Tibial nerve (tissue), 4 donors: Measurements from ENCODE around the gene ADD3. TPM values are rescaled to one million over a fixed set of nuclear protein-coding genes. Genes with fewer than 3 reads are reported as not detected.

Source experiments
- DNase-seq, 2 donors: peaks; one replicate each; pipeline ENCODE4 v3.0.0-alpha.2; 2019; ENCODE audit warnings: low spot score in 2 of 2
- H3K27ac ChIP-seq, 4 donors: fragments of 200-600 bp; sonication (generic) in 3 of 4; one replicate each; pipeline ENCODE4 v1.5.1; 2017 to 2019; ENCODE audit warnings: mild to moderate bottlenecking in 1 of 4
- H3K27me3 ChIP-seq, 2 donors: fragments of 200-600 bp; sonication (generic) in 1 of 2; one replicate each; pipeline versions ENCODE4 v1.5.1 to v1.6.0; 2017 to 2019
- H3K36me3 ChIP-seq, 3 donors: fragments of 200-600 bp; sonication (generic); one replicate each; pipeline ENCODE4 v1.5.1; 2018 to 2019
- H3K4me1 ChIP-seq, 4 donors: fragments of 200-600 bp; sonication (generic) in 3 of 4; one replicate each; pipeline ENCODE4 v1.5.1; 2017 to 2019
- H3K4me3 ChIP-seq, 4 donors: fragments of 200-600 bp; sonication (generic) in 3 of 4; one replicate each; pipeline ENCODE4 v1.5.1; 2017 to 2019; ENCODE audit warnings: mild to moderate bottlenecking in 1 of 4, moderate library complexity in 1 of 4
- H3K9me3 ChIP-seq, 4 donors: fragments of 200-600 bp; sonication (generic) in 3 of 4; one replicate each; pipeline ENCODE4 v1.5.1; 2017 to 2019
- EP300 ChIP-seq, 2 donors: sonication (generic); formaldehyde crosslinking; IDR thresholded peaks; one replicate each; pipeline ENCODE4 v1.6.1; 2017; ENCODE audit warnings: antibody characterized with exemption in 2 of 2, mild to moderate bottlenecking in 1 of 2
- POLR2A ChIP-seq, 2 donors: fragments of 450-650 bp; IDR thresholded peaks; one replicate each; pipeline ENCODE4 v1.6.1; 2017; ENCODE audit warnings: antibody characterized with exemption in 2 of 2, mild to moderate bottlenecking in 2 of 2, moderate library complexity in 2 of 2
- WGBS, 2 donors: methylation state at CpG; one replicate each; pipeline ENCODE4 v1.1.5; 2018; 5-methylcytosine and 5-hydroxymethylcytosine counted together
- total RNA-seq, 4 donors: library from RNA; depleted of rRNA; stranded (reverse); fragments of >200 nt; gene quantifications; one replicate each; pipeline ENCODE4 v1.1.0, GENCODE V29; 2016
- TF ChIP-seq, protein P1 (sequence below), 5 experiments: fragments of 200-600 bp in 3 of 5; fragments of 450-650 bp in 2 of 5; sonication (generic) in 3 of 5; IDR thresholded peaks; one replicate each; pipeline ENCODE4 v1.5.1; 2016 to 2019; ENCODE audit warnings: antibody characterized with exemption in 5 of 5, mild to moderate bottlenecking in 3 of 5, moderate library complexity in 2 of 5

The ADD3 gene, protein sequence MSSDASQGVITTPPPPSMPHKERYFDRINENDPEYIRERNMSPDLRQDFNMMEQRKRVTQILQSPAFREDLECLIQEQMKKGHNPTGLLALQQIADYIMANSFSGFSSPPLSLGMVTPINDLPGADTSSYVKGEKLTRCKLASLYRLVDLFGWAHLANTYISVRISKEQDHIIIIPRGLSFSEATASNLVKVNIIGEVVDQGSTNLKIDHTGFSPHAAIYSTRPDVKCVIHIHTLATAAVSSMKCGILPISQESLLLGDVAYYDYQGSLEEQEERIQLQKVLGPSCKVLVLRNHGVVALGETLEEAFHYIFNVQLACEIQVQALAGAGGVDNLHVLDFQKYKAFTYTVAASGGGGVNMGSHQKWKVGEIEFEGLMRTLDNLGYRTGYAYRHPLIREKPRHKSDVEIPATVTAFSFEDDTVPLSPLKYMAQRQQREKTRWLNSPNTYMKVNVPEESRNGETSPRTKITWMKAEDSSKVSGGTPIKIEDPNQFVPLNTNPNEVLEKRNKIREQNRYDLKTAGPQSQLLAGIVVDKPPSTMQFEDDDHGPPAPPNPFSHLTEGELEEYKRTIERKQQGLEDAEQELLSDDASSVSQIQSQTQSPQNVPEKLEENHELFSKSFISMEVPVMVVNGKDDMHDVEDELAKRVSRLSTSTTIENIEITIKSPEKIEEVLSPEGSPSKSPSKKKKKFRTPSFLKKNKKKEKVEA
- total RNA-seq: 100 to 1,000 TPM; 208 to 639 (median 443) TPM

DNA sequence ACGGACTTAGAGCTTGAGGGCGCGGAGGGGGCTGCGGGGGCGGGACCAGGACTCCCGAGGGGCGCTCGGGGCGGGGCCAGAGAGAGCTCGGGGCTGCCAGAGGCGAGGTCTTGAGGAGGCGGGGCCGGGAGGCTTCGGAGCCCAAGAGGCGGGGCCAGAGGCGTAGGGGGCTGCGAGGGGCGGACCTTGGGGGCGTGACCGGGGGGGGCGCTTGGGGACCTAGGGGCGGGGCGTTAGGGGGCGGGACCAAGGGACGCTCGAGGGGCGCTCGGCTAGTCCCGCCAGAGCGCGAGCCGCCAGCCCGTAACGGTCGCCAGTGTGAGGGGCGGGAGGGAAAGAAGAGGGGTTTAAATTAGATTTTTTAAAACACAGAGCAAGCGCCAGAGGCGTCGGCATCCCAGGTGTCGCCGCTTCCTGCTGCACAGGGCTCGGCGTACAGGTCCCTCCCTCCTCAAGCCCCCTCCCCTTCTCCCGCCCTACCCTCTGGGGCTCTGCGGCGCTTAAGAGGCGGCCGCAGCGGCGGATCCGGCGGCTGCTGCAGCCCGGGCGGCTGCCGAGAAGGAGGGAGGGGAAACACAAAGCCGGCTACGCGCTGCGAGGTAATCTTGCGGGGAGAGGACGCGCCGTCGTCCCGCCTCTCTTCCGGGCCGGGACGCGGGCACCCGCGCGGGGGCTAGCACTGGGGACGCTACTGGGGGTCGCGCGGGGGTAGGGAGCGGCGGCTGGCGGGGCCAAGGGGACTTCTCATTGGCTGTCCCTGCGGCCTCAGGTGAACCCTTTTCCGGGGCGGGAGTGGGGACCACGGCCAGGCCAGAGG, at the start of gene ADD3:
ADD3 (plus strand) TSS at position 284 of the 817 bp plus-strand sequence. CDS start 92,670 bp downstream, outside the sequence.
- peaks cover 0 to 61% (median 23%) of the 10 kb centered on the region in 4 donors for H3K4me1 ChIP-seq
- peak within 1 kb of the TSS; percentile 92 to 96 (median 93) for H3K27ac ChIP-seq
- TF ChIP-seq POLR2A (IDR thresholded peaks at IDR 0.05): peak; percentile 31 to 69
- peak in 1 of 2 donors; percentile 88 for TF ChIP-seq EP300 (IDR thresholded peaks at IDR 0.05)
- TF ChIP-seq, protein P1, sequence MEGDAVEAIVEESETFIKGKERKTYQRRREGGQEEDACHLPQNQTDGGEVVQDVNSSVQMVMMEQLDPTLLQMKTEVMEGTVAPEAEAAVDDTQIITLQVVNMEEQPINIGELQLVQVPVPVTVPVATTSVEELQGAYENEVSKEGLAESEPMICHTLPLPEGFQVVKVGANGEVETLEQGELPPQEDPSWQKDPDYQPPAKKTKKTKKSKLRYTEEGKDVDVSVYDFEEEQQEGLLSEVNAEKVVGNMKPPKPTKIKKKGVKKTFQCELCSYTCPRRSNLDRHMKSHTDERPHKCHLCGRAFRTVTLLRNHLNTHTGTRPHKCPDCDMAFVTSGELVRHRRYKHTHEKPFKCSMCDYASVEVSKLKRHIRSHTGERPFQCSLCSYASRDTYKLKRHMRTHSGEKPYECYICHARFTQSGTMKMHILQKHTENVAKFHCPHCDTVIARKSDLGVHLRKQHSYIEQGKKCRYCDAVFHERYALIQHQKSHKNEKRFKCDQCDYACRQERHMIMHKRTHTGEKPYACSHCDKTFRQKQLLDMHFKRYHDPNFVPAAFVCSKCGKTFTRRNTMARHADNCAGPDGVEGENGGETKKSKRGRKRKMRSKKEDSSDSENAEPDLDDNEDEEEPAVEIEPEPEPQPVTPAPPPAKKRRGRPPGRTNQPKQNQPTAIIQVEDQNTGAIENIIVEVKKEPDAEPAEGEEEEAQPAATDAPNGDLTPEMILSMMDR (IDR thresholded peaks at IDR 0.05): peak in 1 of 5 experiments; percentile 5
- H3K36me3 ChIP-seq: no peaks in the 10 kb centered on the region
- H3K4me3 ChIP-seq: peak within 1 kb of the TSS; percentile 75 to 92 (median 82)
- no peaks in the 10 kb centered on the region for H3K27me3 ChIP-seq
- 0% methylated on average over 17 to 71 of the region's 83 CpGs for WGBS, 2 donors
- DNase-seq: peak; percentile 89 to 94
- H3K9me3 ChIP-seq: no peaks in the 10 kb centered on the region

DNA sequence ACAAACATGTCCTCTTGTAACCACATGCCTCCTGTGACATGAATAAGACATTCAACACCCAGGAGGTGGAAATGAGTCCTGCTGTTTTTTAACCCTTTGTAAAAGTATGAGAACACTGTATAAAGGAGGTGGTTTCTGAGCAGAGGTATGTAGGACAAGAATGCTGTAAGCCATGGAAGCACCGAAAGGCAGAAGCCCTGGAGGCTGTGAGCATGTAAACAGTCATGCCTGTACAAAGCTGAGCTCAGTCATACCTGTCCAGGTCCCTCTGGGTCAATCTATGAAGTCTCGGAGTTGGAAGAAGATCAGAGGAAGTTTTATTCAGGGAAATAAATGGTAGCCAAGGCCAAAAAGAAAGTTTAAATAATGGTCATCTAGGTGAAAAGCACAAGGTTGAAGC, 49.7 kb upstream of the ADD3 start:
- Histone ChIP-seq H3K27me3 (no peaks in the 10 kb centered on the region), H3K27ac (no peak overlapping the region), H3K4me1 (peaks cover 0 to 49% (median 7%) of the 10 kb centered on the region in 4 donors), H3K4me3 (no peak overlapping the region), H3K9me3 (no peaks in the 10 kb centered on the region), H3K36me3 (no peaks in the 10 kb centered on the region)
- WGBS, 2 donors: 80 to 91% methylated on average over 2 of the region's 2 CpGs
- TF ChIP-seq EP300 (IDR thresholded peaks at IDR 0.05) (no peak), POLR2A (IDR thresholded peaks at IDR 0.05) (no peak)
- no peak for DNase-seq

DNA sequence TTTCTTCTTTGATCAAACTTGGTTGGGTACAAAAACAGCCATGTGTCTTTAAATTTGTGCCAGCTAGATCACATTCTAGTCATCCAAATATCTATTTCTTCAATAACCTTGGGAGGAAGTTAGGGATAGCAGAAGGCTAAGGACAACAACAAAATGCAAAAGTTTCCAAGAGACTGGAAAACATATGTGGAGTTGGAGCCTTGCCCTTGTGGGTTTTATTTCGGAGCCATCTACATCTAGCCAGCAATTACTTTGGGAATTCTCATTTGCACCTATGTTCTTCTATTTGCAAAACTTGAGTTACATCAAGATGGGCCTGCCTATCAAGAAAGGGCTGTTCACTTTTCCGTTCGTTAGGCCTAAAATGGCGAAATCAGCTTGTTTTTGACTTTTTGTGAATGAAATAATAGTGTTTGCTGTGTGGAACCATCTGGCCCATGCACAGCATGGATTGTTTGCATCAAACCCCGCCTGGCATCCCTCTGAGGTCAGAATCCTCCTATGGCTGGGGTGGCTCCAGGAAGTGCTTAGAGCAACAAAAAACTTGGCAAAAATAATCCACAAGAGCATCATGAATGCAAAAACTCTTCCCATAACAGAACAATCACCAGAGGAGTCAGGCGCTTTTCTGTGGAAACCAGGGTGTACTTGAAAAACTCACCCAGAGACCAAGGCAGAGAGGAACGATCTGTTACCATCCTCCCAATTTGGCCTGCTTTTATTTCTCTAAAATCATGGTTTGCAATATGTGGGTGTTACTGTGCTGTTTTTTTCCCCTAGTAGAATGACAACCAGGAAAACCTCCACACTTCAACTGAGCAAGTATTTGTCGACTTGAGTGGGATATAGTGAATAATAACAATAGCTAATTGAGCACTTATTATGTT, 48.3 kb upstream of the ADD3 start:
- WGBS, 2 donors: 79 to 82% methylated on average over 8 of the region's 8 CpGs
- no peak for TF ChIP-seq EP300 (IDR thresholded peaks at IDR 0.05)
- no peak for TF ChIP-seq POLR2A (IDR thresholded peaks at IDR 0.05)
- TF ChIP-seq, protein P1 (IDR thresholded peaks at IDR 0.05): no peak
- Histone ChIP-seq H3K9me3 (no peaks in the 10 kb centered on the region), H3K4me1 (peaks cover 0 to 39% (median 7%) of the 10 kb centered on the region in 4 donors), H3K27ac (no peak overlapping the region), H3K4me3 (no peak overlapping the region), H3K36me3 (no peaks in the 10 kb centered on the region), H3K27me3 (no peaks in the 10 kb centered on the region)
- no peak for DNase-seq

DNA sequence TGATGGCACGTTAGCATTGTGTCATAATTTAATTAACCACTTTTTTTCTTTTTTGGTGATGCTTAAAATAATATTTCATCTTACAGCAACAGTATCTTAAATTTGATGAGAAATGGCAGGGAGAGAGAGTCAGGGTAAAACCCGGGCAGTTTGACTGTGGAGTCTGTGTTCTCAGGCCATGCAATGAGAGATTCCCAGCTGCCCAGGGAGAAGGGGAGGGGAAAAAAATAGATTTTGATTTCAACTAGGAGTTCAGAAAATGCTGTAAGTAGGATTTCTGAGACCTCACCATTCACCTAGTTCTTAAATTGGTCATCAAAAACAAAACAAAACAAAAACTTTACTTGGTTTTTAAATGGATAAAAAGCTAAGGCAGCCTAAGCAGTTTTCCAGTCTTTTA, 47.1 kb upstream of the ADD3 start:
- H3K9me3 ChIP-seq: no peaks in the 10 kb centered on the region
- peak overlapping the region in 2 of 4 donors; percentile 25 to 42 for H3K27ac ChIP-seq
- no peak for TF ChIP-seq POLR2A (IDR thresholded peaks at IDR 0.05)
- TF ChIP-seq, protein P1 (IDR thresholded peaks at IDR 0.05): no peak
- no peaks in the 10 kb centered on the region for H3K36me3 ChIP-seq
- WGBS, 2 donors: 51 to 65% methylated on average over 2 of the region's 2 CpGs
- H3K27me3 ChIP-seq: no peaks in the 10 kb centered on the region
- no peak for DNase-seq
- H3K4me1 ChIP-seq: peaks cover 0 to 35% (median 7%) of the 10 kb centered on the region in 4 donors
- no peak overlapping the region for H3K4me3 ChIP-seq
